Ovary (tissue), 3 donors: Measurements from ENCODE around the gene GLYR1.

Experiments
- CTCF ChIP-seq, 3 donors: fragments of 450-650 bp in 2 of 3; fragments of 200-600 bp in 1 of 3; IDR thresholded peaks; one replicate each; pipeline versions ENCODE4 v1.5.1 to v1.8.0; 2016 to 2022; ENCODE audit warnings: antibody characterized with exemption in 3 of 3, mild to moderate bottlenecking in 1 of 3
- POLR2A ChIP-seq: fragments of 450-650 bp; IDR thresholded peaks from one replicate; pipeline ENCODE4 v1.6.1; 2017; ENCODE audit warnings: antibody characterized with exemption, mild to moderate bottlenecking, moderate library complexity
- donor health status: DM: no; HTN: no; CAD: no.

GRCh38 chr16:4876646-4877379 lies 29.7 kb upstream of the GLYR1 start:
- TF ChIP-seq CTCF (IDR thresholded peaks at IDR 0.05) (no peak), POLR2A (no peak)
